ENCODE measurements around the gene CEP192. TPM values are rescaled to one million over a fixed set of nuclear protein-coding genes. Genes with fewer than 3 reads are reported as not detected.
"Not testable (repeated sequence)": the region's sequence is repeated elsewhere in the genome, so short reads cannot be mapped to it uniquely, and the experiment has no call there.

Gene CEP192
- total and polyA plus RNA-seq, 7 donors = 4.6 to 30.4 (median 19.8) TPM

DNA sequence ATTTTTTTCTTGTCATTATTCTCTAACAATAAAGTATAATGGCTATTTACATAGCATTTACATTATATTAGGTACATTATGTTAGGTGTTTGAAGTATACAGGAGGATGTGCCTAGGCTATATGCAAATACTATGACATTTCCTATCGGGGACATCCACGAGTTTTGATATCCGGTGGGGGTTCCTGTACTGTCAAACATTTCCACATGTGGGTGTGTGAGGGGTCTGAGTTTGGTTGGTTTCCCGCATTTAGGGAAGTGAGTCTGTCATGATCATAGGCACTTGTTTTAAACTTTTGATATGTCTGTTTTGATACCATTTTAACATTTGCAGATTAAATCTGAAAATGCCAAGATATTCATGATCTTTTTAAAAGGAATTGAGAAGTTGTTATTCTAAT lies 76.0 kb downstream of the CEP192 start:
- intact Hi-C loops (cut with DNase I) = no loop called here
- Histone ChIP-seq H3K27ac (no peak overlapping the region), H3K4me1 (no peaks in the 10 kb centered on the region), H3K9me3 (no peaks in the 10 kb centered on the region), H3K36me3 (peaks cover 10 to 57% (median 34%) of the 10 kb centered on the region in 4 donors), H3K4me3 (no peak overlapping the region), H3K27me3 (no peaks in the 10 kb centered on the region)
- TF ChIP-seq, protein P1, sequence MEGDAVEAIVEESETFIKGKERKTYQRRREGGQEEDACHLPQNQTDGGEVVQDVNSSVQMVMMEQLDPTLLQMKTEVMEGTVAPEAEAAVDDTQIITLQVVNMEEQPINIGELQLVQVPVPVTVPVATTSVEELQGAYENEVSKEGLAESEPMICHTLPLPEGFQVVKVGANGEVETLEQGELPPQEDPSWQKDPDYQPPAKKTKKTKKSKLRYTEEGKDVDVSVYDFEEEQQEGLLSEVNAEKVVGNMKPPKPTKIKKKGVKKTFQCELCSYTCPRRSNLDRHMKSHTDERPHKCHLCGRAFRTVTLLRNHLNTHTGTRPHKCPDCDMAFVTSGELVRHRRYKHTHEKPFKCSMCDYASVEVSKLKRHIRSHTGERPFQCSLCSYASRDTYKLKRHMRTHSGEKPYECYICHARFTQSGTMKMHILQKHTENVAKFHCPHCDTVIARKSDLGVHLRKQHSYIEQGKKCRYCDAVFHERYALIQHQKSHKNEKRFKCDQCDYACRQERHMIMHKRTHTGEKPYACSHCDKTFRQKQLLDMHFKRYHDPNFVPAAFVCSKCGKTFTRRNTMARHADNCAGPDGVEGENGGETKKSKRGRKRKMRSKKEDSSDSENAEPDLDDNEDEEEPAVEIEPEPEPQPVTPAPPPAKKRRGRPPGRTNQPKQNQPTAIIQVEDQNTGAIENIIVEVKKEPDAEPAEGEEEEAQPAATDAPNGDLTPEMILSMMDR (IDR thresholded peaks at IDR 0.05) = no peak
- TF ChIP-seq POLR2A (IDR thresholded peaks at IDR 0.05) (no peak), POLR2AphosphoS5 (IDR thresholded peaks at IDR 0.05) (no peak), EP300 (IDR thresholded peaks at IDR 0.05) (no peak)
- no peak for DNase-seq
- 51 to 73% methylated on average over 4 of the region's 4 CpGs for WGBS, 2 donors

DNA sequence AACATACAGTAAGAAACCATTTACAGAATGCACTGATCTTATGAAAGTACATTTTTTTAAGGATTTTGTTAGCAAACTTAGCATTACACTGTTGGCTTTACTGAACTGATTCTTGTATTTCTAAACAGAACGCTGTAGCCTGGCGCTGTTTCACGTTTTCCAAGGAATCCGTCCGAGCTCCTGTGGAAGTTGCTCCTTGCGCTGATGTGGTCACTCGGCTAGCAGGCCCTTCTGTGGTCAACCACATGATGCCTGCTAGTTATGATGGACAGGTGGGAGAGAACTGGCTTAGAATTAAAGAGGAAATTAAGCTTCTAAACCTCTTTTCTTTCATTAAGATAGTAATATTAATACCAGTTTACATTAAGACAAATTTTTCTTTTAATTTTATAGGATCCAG lies 76.8 kb downstream of the CEP192 start:
- H3K4me3 ChIP-seq = no peak overlapping the region
- no peak for TF ChIP-seq POLR2A (IDR thresholded peaks at IDR 0.05)
- TF ChIP-seq, protein P1 (IDR thresholded peaks at IDR 0.05) = no peak
- no peak for TF ChIP-seq EP300 (IDR thresholded peaks at IDR 0.05)
- no peak for TF ChIP-seq POLR2AphosphoS5 (IDR thresholded peaks at IDR 0.05)
- H3K27me3 ChIP-seq = no peaks in the 10 kb centered on the region
- 84 to 94% methylated on average over 7 of the region's 7 CpGs for WGBS, 2 donors
- H3K9me3 ChIP-seq = no peaks in the 10 kb centered on the region
- DNase-seq = no peak
- intact Hi-C loops (cut with DNase I) = no loop called here
- no peaks in the 10 kb centered on the region for H3K4me1 ChIP-seq
- peaks cover 10 to 65% (median 35%) of the 10 kb centered on the region in 4 donors for H3K36me3 ChIP-seq
- H3K27ac ChIP-seq = no peak overlapping the region

DNA sequence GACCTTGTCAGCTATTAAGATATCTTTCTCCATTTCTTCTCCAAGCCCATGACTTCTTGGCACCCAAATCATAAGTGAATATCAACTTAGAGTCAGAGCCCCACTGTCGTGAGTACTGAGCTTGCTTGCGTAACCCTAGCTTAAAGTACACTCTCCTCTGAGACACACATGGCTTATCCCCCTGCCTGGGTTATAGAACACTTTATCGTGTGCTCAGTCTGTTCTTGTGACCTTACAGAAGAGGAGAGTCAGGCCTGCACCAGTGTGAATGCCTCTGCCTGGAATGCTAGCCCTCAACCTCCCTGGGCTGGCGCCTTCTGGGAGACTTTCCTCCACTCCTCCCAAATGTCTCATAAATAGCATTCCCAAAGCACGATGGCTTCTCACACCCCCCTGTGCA lies 79.3 kb downstream of the CEP192 start:
- intact Hi-C loops (cut with DNase I) = no loop called here
- DNase-seq = no peak
- Histone ChIP-seq H3K4me3 (no peak overlapping the region), H3K4me1 (no peaks in the 10 kb centered on the region), H3K27me3 (no peaks in the 10 kb centered on the region), H3K36me3 (peaks cover 10 to 90% (median 40%) of the 10 kb centered on the region in 4 donors), H3K27ac (no peak overlapping the region), H3K9me3 (no peaks in the 10 kb centered on the region)
- WGBS, 2 donors = 93% methylated on average over 5 of the region's 5 CpGs
- no peak for TF ChIP-seq EP300 (IDR thresholded peaks at IDR 0.05)
- no peak for TF ChIP-seq POLR2A (IDR thresholded peaks at IDR 0.05)
- TF ChIP-seq, protein P1 (IDR thresholded peaks at IDR 0.05) = no peak
- TF ChIP-seq POLR2AphosphoS5 (IDR thresholded peaks at IDR 0.05) = no peak

DNA sequence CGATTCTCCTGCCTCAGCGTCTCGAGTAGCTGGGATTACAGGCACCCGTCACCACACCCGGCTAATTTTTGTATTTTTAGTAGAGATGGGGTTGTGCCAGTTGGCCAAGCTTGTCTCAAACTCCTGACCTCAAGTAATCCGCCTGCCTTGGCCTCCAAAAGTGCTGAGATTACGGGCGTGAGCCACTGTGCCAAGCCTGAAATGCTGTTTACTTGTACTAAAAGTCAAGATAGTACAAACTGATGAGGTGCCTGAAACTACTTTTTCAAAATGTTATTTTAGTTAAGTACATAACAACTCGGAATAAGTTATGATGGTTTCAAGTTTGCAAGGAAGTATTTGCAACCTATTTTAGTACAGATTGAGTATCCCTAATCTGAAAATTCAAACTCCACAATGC lies 85.7 kb downstream of the CEP192 start:
- DNase-seq = no peak
- Histone ChIP-seq H3K27me3 (no peaks in the 10 kb centered on the region), H3K36me3 (peaks cover 0 to 41% (median 11%) of the 10 kb centered on the region in 4 donors), H3K4me3 (no peak overlapping the region), H3K4me1 (no peaks in the 10 kb centered on the region), H3K27ac (peak overlapping the region in 1 of 4 donors; percentile 20), H3K9me3 (peaks cover 0 to 3% (median 0%) of the 10 kb centered on the region in 4 donors)
- intact Hi-C loops (cut with DNase I) = no loop called here
- TF ChIP-seq, protein P1 (IDR thresholded peaks at IDR 0.05) = no peak
- TF ChIP-seq POLR2A (IDR thresholded peaks at IDR 0.05) (no peak), POLR2AphosphoS5 (IDR thresholded peaks at IDR 0.05) (no peak), EP300 (IDR thresholded peaks at IDR 0.05) (no peak)
- 73 to 77% methylated on average over 9 of the region's 9 CpGs for WGBS, 2 donors

DNA sequence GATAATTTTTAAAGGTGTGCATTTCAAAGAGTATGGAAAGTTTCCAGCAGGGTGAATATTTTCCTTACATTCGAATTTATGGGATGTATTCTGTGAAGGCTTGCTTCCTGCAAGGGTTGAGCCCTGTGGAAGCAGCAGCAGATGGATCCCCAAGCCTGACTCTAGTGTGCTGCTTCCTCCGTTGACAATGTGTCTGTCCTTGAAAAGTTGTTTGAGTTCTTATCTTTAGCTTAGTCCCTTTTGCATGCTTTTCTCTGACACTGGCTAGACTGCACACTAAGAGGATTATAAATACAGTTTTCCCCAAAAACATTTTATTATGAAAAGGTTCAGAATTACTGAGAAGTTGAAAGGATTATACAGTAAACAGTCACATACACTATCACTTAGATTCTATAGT lies 86.3 kb downstream of the CEP192 start:
- Histone ChIP-seq H3K9me3 (peaks cover 0 to 3% (median 0%) of the 10 kb centered on the region in 4 donors), H3K4me3 (no peak overlapping the region), H3K4me1 (no peaks in the 10 kb centered on the region), H3K27me3 (no peaks in the 10 kb centered on the region), H3K36me3 (peaks cover 0 to 35% (median 8%) of the 10 kb centered on the region in 4 donors), H3K27ac (no peak overlapping the region)
- no peak for TF ChIP-seq EP300 (IDR thresholded peaks at IDR 0.05)
- TF ChIP-seq, protein P1 (IDR thresholded peaks at IDR 0.05) = no peak
- TF ChIP-seq POLR2AphosphoS5 (IDR thresholded peaks at IDR 0.05) = no peak
- TF ChIP-seq POLR2A (IDR thresholded peaks at IDR 0.05) = no peak
- WGBS, 2 donors = 69 to 85% methylated on average over 2 of the region's 2 CpGs
- DNase-seq = no peak
- intact Hi-C loops (cut with DNase I) = no loop called here

DNA sequence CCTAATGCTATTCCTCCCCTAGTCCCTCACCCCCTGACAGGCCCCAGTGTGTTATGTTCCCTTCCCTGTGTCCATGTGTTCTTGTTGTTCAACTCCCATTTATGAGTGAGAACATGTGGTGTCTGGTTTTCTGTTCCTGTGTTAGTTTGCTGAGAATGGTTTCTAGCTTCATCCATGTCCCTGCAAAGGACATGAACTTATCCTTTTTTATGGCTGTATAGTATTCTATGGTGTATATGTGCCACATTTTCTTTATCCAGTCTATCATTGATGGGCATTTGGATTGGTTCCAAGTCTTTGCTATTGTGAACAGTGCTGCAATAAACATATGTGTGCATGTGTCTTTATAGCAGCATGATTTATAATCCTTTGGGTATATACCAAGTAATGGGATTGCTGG lies 86.9 kb downstream of the CEP192 start:
- not testable (repeated sequence) for DNase-seq

More for the DNA sequence above, 86.9 kb downstream of the CEP192 start:
- H3K36me3 ChIP-seq = peaks cover 0 to 29% (median 8%) of the 10 kb centered on the region in 4 donors
- H3K9me3 ChIP-seq; intact Hi-C loops (cut with DNase I); H3K4me3 ChIP-seq; H3K27ac ChIP-seq; H3K27me3 ChIP-seq; H3K4me1 ChIP-seq: not testable (repeated sequence)

All from sigmoid colon (tissue), 7 donors.